KOPT-K1 (cell line): ENCODE data around the gene SIGLEC14.
"Not testable (repeated sequence)": the region's sequence is repeated elsewhere in the genome, so short reads cannot be mapped to it uniquely, and the experiment has no call there.

Experiments
- H3K27ac ChIP-seq: fragments of 200-600 bp; sonication (generic); 2 replicates; pipeline ENCODE4 v1.5.1; 2016; ENCODE audit warnings: antibody characterized with exemption, mild to moderate bottlenecking, low read depth, low read length; ENCODE audit not compliant: poor library complexity, severe bottlenecking
- H3K36me3 ChIP-seq: fragments of 200-600 bp; sonication (generic); 2 replicates; pipeline ENCODE4 v1.5.1; 2017; ENCODE audit warnings: antibody characterized with exemption, mild to moderate bottlenecking, low read length, moderate library complexity; ENCODE audit not compliant: insufficient read depth
- H3K9me3 ChIP-seq: fragments of 200-600 bp; sonication (generic); 2 replicates; pipeline ENCODE4 v1.5.1; 2017; ENCODE audit warnings: antibody characterized with exemption, low read length, mild to moderate bottlenecking; ENCODE audit not compliant: insufficient read depth, poor library complexity, severe bottlenecking

SIGLEC14 gene

GRCh38 chr19:51686171-51686570 lies 39.5 kb upstream of the SIGLEC14 start:
- Histone ChIP-seq H3K27ac (no peak overlapping the region), H3K36me3 (no peaks in the 10 kb centered on the region), H3K9me3 (peaks cover 5% of the 10 kb centered on the region)

GRCh38 chr19:51681286-51681941 lies 34.8 kb upstream of the SIGLEC14 start:
- Histone ChIP-seq H3K27ac (no peak overlapping the region), H3K9me3 (peaks cover 10% of the 10 kb centered on the region)

GRCh38 chr19:51680474-51680873 lies 33.8 kb upstream of the SIGLEC14 start:
- Histone ChIP-seq H3K9me3 (peaks cover 10% of the 10 kb centered on the region), H3K27ac (no peak overlapping the region), H3K36me3 (no peaks in the 10 kb centered on the region)

More at GRCh38 chr19:51681286-51681941, 34.8 kb upstream of the SIGLEC14 start:
- no peaks in the 10 kb centered on the region for H3K36me3 ChIP-seq

GRCh38 chr19:51676566-51677083 lies 30.0 kb upstream of the SIGLEC14 start:
- no peak overlapping the region for H3K27ac ChIP-seq
- peaks cover 15% of the 10 kb centered on the region for H3K9me3 ChIP-seq
- H3K36me3 ChIP-seq, result no peaks in the 10 kb centered on the region

GRCh38 chr19:51675911-51676565 lies 29.4 kb upstream of the SIGLEC14 start:
- H3K27ac ChIP-seq, H3K36me3 ChIP-seq: not testable (repeated sequence)
- peaks cover 19% of the 10 kb centered on the region for H3K9me3 ChIP-seq

GRCh38 chr19:51668216-51668615 lies 21.6 kb upstream of the SIGLEC14 start:
- no peaks in the 10 kb centered on the region for H3K36me3 ChIP-seq
- H3K9me3 ChIP-seq, result peaks cover 13% of the 10 kb centered on the region
- H3K27ac ChIP-seq, result no peak overlapping the region

- no peak overlapping the region for H3K27ac ChIP-seq
- no peaks in the 10 kb centered on the region for H3K36me3 ChIP-seq
- peaks cover under 1% of the 10 kb centered on the region for H3K9me3 ChIP-seq
These were observed 18.4 kb upstream of the SIGLEC14 start for GRCh38 chr19:51664997-51665396.

- no peaks in the 10 kb centered on the region for H3K9me3 ChIP-seq
- H3K27ac ChIP-seq, result no peak overlapping the region
- no peaks in the 10 kb centered on the region for H3K36me3 ChIP-seq
These were observed 17.5 kb upstream of the SIGLEC14 start for GRCh38 chr19:51664131-51664530.

- no peaks in the 10 kb centered on the region for H3K9me3 ChIP-seq
These were observed 17.0 kb upstream of the SIGLEC14 start for GRCh38 chr19:51663650-51664049.

GRCh38 chr19:51660975-51661600 lies 14.5 kb upstream of the SIGLEC14 start:
- Histone ChIP-seq H3K9me3 (no peaks in the 10 kb centered on the region), H3K27ac (no peak overlapping the region), H3K36me3 (no peaks in the 10 kb centered on the region)

More at GRCh38 chr19:51663650-51664049, 17.0 kb upstream of the SIGLEC14 start:
- Histone ChIP-seq H3K36me3 (no peaks in the 10 kb centered on the region), H3K27ac (no peak overlapping the region)

GRCh38 chr19:51654783-51655182 lies 8.2 kb upstream of the SIGLEC14 start:
- H3K9me3 ChIP-seq, result no peaks in the 10 kb centered on the region
- H3K36me3 ChIP-seq, result no peaks in the 10 kb centered on the region
- H3K27ac ChIP-seq, result no peak overlapping the region

- H3K9me3 ChIP-seq, result no peaks in the 10 kb centered on the region
- H3K27ac ChIP-seq, result no peak overlapping the region
- no peaks in the 10 kb centered on the region for H3K36me3 ChIP-seq
These were observed 6.5 kb upstream of the SIGLEC14 start for GRCh38 chr19:51653162-51653561.

- no peaks in the 10 kb centered on the region for H3K36me3 ChIP-seq
- H3K27ac ChIP-seq, result no peak overlapping the region
- no peaks in the 10 kb centered on the region for H3K9me3 ChIP-seq
These were observed 5.6 kb upstream of the SIGLEC14 start for GRCh38 chr19:51652266-51652665.

GRCh38 chr19:51651216-51651846 lies 4.7 kb upstream of the SIGLEC14 start:
- Histone ChIP-seq H3K36me3 (no peaks in the 10 kb centered on the region), H3K27ac (no peak overlapping the region), H3K9me3 (no peaks in the 10 kb centered on the region)

- Histone ChIP-seq H3K27ac (no peak overlapping the region), H3K9me3 (no peaks in the 10 kb centered on the region), H3K36me3 (no peaks in the 10 kb centered on the region)
These were observed 693 bp upstream of the SIGLEC14 start for GRCh38 chr19:51647318-51647717.
